GM21786 (cell line): ENCODE measurements around the gene MIF4GD.
"Not testable (repeated sequence)": the region's sequence is repeated elsewhere in the genome, so short reads cannot be mapped to it uniquely, and the experiment has no call there.

Experiments used
- ATAC-seq: cut with Tn5 transposase; IDR thresholded peaks from one replicate; pipeline ENCODE4 v1.9.1; 2021; ENCODE audit not compliant: unreplicated experiment

MIF4GD gene

GRCh38 chr17:75261336-75262111 is 9.5 kb downstream of the MIF4GD start, which contains the start of the genes GGA3 and MRPS7:
Gene GGA3, minus strand, starts transcription at chr17:75261606. Its CDS starts 19 bp downstream, at chr17:75261587.
Gene MRPS7, plus strand, starts transcription at chr17:75261879. Its CDS starts 22 bp downstream, at chr17:75261901.
- peak; percentile 81 for ATAC-seq

- no peak for ATAC-seq
Measured at GRCh38 chr17:75260641-75261335, 10.2 kb downstream of the MIF4GD start.

- not testable (repeated sequence) for ATAC-seq
Measured at GRCh38 chr17:75257228-75257627, 13.8 kb downstream of the MIF4GD start.

GRCh38 chr17:75255954-75256698 is 14.9 kb downstream of the MIF4GD start:
- not testable (repeated sequence) for ATAC-seq

GRCh38 chr17:75252039-75252816 is 18.8 kb downstream of the MIF4GD start:
- no peak for ATAC-seq

GRCh38 chr17:75250009-75250471 is 21.0 kb downstream of the MIF4GD start:
- peak; percentile 92 for ATAC-seq

GRCh38 chr17:75249564-75249963 is 21.5 kb downstream of the MIF4GD start:
- ATAC-seq, result no peak

- ATAC-seq, result no peak
Measured at GRCh38 chr17:75246404-75246803, 24.6 kb downstream of the MIF4GD start.

GRCh38 chr17:75245011-75245410 is 26.0 kb downstream of the MIF4GD start:
- no peak for ATAC-seq

- no peak for ATAC-seq
Measured at GRCh38 chr17:75244133-75244866, 26.7 kb downstream of the MIF4GD start.

- ATAC-seq, result no peak
Measured at GRCh38 chr17:75242461-75243042, 28.5 kb downstream of the MIF4GD start.

GRCh38 chr17:75241996-75242460 is 29.0 kb downstream of the MIF4GD start:
- ATAC-seq, result no peak

GRCh38 chr17:75241502-75241901 is 29.5 kb downstream of the MIF4GD start:
- no peak for ATAC-seq

- no peak for ATAC-seq
Measured at GRCh38 chr17:75241143-75241430, 29.9 kb downstream of the MIF4GD start.

GRCh38 chr17:75240394-75241142 is 30.5 kb downstream of the MIF4GD start:
- ATAC-seq, result no peak

GRCh38 chr17:75239778-75240393 is 31.1 kb downstream of the MIF4GD start:
- ATAC-seq, result no peak

GRCh38 chr17:75239214-75239613 is 31.8 kb downstream of the MIF4GD start:
- ATAC-seq, result no peak

- ATAC-seq, result no peak
Measured at GRCh38 chr17:75238684-75239191, 32.3 kb downstream of the MIF4GD start.
